Glutamatergic neuron (in vitro differentiated cells): Measurements from ENCODE around the gene PCP4. TPM values are rescaled to one million over a fixed set of nuclear protein-coding genes. Genes with fewer than 3 reads are reported as not detected.

ENCODE experiments used
- DNase-seq: peaks from one replicate; pipeline ENCODE4 v3.0.0; 2022
- H3K27ac Mint-ChIP-seq: one replicate; pipeline ENCODE4 v1.8.0; 2020; ENCODE audit warnings: mild to moderate bottlenecking, mixed read lengths, inconsistent platforms; ENCODE audit not compliant: unreplicated experiment
- H3K27me3 Mint-ChIP-seq: one replicate; pipeline ENCODE4 v1.8.0; 2020; ENCODE audit warnings: mild to moderate bottlenecking, moderate library complexity, mixed read lengths, inconsistent platforms; ENCODE audit not compliant: unreplicated experiment
- H3K36me3 Mint-ChIP-seq: one replicate; pipeline ENCODE4 v1.8.0; 2020; ENCODE audit warnings: mild to moderate bottlenecking, mixed read lengths, inconsistent platforms; ENCODE audit not compliant: unreplicated experiment
- H3K4me1 Mint-ChIP-seq: one replicate; pipeline ENCODE4 v1.8.0; 2020; ENCODE audit warnings: mild to moderate bottlenecking, low read depth, mixed read lengths, inconsistent platforms; ENCODE audit not compliant: unreplicated experiment
- H3K4me3 Mint-ChIP-seq: one replicate; pipeline ENCODE4 v1.8.0; 2020; ENCODE audit warnings: mild to moderate bottlenecking, mixed read lengths, inconsistent platforms; ENCODE audit not compliant: unreplicated experiment
- H3K9me3 Mint-ChIP-seq: one replicate; pipeline ENCODE4 v1.8.0; 2020; ENCODE audit warnings: mild to moderate bottlenecking, moderate library complexity, mixed read lengths, inconsistent platforms; ENCODE audit not compliant: unreplicated experiment
- total RNA-seq: library from RNA; stranded (reverse); fragmentation: NEBNext Ultra II Directional; extraction: Animal tissue kit (Norgen Biotek cat#: 25700); gene quantifications from one replicate; pipeline ENCODE4 v1.2.1, GENCODE V29; 2021; ENCODE audit not compliant: unreplicated experiment
- TF ChIP-seq, protein P1 (sequence below): fragments of 200-600 bp; sonication (generic); IDR thresholded peaks from one replicate; pipeline ENCODE4 v1.5.0; 2021; ENCODE audit not compliant: partially characterized antibody, unreplicated experiment

PCP4 gene
- total RNA-seq, 1 donor from 2014 or later: 1.9 TPM

DNA sequence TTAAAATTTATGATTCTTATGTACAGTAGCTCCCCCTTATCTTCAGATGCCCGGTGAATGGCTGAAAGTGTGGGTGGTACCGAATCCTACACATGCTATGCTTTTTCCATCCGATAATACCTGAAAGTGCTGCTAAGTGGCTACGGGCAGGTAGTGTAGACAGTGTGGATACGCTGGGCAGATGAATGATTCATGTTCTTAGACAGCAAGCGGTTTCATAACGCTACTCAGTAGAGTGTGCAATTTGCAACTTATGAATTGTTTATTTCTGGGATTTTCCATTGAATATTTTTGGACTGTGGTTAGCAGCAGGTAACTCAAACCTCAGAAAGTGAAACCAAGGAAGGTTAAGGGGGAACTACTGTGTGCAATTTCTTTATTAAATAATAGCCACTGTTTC lies 7.5 kb downstream of the PCP4 start:
- Mint-ChIP-seq H3K4me1 (peaks cover 7% of the 10 kb centered on the region), H3K27me3 (no peaks in the 10 kb centered on the region), H3K4me3 (no peak overlapping the region), H3K36me3 (no peaks in the 10 kb centered on the region), H3K9me3 (peaks cover 3% of the 10 kb centered on the region), H3K27ac (no peak overlapping the region)
- DNase-seq: no peak
- TF ChIP-seq, protein P1, sequence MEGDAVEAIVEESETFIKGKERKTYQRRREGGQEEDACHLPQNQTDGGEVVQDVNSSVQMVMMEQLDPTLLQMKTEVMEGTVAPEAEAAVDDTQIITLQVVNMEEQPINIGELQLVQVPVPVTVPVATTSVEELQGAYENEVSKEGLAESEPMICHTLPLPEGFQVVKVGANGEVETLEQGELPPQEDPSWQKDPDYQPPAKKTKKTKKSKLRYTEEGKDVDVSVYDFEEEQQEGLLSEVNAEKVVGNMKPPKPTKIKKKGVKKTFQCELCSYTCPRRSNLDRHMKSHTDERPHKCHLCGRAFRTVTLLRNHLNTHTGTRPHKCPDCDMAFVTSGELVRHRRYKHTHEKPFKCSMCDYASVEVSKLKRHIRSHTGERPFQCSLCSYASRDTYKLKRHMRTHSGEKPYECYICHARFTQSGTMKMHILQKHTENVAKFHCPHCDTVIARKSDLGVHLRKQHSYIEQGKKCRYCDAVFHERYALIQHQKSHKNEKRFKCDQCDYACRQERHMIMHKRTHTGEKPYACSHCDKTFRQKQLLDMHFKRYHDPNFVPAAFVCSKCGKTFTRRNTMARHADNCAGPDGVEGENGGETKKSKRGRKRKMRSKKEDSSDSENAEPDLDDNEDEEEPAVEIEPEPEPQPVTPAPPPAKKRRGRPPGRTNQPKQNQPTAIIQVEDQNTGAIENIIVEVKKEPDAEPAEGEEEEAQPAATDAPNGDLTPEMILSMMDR: no peak

DNA sequence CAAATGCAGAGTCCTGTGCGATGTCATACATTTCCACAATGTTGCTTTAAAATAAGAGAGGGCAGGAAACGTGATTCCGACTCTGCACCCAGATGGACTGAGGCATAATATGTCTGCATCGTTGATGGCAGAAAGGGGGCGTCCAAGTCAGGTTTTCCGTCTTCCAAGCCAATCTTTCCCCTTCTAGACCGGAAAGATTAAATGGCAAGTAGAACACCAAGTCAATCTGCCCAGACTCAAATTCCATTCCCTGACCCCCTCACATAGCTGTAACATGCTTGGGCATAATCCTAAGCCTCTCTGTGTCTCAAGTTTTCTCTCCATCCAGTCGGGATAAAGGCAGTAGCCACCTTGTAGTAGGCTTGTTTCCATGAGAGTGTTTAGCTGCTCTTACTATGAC lies 14.4 kb downstream of the PCP4 start:
- Mint-ChIP-seq H3K4me3 (no peak overlapping the region), H3K27ac (no peak overlapping the region), H3K36me3 (no peaks in the 10 kb centered on the region), H3K4me1 (peaks cover 14% of the 10 kb centered on the region), H3K9me3 (peaks cover 2% of the 10 kb centered on the region), H3K27me3 (peaks cover 3% of the 10 kb centered on the region)
- no peak for DNase-seq
- TF ChIP-seq, protein P1: peak; percentile 19

DNA sequence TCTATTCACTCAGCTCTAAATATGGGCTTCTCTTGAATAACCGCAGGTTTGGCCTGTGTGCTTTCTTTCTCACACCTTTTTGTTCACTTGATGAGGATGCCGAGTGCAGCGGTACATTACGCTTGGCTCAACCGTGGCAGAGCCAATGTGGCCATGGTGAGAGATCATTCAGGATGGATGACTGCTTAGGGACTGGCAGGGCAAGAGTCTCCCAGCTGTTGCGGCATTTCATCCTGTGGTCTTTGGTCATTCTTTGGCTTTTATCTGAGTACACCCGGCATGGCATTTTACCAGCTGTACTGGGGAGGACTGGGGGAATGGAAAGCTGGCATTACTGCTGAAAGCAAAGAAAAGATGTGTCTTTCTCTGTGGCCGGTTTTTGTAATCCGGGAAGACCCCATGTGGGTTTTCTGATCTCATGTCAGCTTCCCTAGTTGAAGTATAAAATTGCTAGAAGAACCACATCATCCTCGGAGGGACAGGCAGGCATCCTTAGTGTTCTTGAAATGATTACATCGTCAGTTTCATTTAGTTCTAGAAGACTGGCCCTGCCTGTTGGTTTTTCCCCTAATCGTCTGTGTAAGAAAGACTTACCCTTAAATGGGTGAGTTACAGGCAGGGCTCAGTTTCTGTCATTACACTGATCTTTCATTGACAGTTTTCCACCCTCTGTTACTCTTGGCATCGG lies 15.1 kb downstream of the PCP4 start:
- no peak overlapping the region for H3K27ac Mint-ChIP-seq
- TF ChIP-seq, protein P1: no peak
- peaks cover 2% of the 10 kb centered on the region for H3K9me3 Mint-ChIP-seq
- peaks cover 3% of the 10 kb centered on the region for H3K27me3 Mint-ChIP-seq
- H3K4me3 Mint-ChIP-seq: no peak overlapping the region
- DNase-seq: no peak
- H3K4me1 Mint-ChIP-seq: peaks cover 14% of the 10 kb centered on the region
- H3K36me3 Mint-ChIP-seq: no peaks in the 10 kb centered on the region

DNA sequence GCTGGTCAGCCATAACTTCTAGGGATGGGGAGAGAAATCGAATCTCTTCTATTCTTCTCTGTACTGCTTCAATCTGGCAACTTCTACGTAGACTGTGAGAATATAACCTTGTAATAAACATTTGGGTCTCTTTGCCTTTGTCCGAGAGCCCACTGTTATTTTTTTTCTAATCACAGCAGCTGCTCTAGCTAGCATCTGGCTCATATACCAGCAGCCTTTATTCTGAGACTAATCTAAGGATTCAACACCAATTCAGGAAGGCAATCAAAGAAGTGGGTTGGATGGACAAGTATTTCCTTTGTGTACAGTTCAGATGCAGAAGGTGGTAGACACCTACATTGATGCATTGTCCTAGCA lies 15.6 kb downstream of the PCP4 start:
- TF ChIP-seq, protein P1: no peak
- H3K9me3 Mint-ChIP-seq: peaks cover 2% of the 10 kb centered on the region
- no peak for DNase-seq
- H3K36me3 Mint-ChIP-seq: no peaks in the 10 kb centered on the region
- H3K27me3 Mint-ChIP-seq: peaks cover 3% of the 10 kb centered on the region
- no peak overlapping the region for H3K27ac Mint-ChIP-seq
- no peak overlapping the region for H3K4me3 Mint-ChIP-seq
- H3K4me1 Mint-ChIP-seq: peaks cover 14% of the 10 kb centered on the region

DNA sequence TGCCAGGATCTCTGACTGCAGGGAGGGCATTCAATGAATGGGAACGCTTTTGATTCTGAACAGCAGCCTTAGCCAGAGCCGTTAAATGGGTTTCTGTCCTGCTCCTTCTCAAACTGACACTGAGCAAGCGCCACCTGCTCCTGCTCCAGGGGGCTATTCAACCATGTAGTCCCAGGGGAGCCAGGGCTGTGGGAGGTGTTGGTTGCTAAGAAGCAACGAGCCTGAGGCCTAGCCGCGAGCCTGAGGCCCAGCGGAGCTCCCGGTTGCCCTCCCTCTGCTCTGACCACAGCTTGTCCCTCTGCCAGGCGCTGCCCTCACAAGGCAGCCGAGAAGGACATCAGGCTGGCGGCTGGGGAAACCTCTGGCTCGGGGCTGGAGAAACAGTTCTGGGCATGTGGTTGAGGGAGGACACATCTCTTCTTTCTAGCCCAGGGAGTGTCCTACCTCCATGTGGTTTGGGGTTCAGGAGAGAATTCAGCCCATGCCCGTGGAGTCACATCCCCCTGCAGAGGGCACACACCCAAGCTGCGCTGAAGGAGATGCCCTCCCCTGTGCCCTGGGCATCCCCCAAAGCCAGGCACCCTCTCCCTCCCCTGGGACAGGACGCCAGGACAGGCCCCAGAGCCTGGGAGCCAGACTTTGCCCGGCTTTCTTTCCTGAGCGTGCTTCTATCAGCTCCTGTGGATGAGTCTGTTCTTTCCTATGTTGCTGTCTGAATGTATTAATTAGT lies 18.0 kb downstream of the PCP4 start:
- H3K4me3 Mint-ChIP-seq: no peak overlapping the region
- DNase-seq: peak; percentile 85
- peaks cover 14% of the 10 kb centered on the region for H3K4me1 Mint-ChIP-seq
- H3K27me3 Mint-ChIP-seq: peaks cover 3% of the 10 kb centered on the region
- TF ChIP-seq, protein P1: no peak
- H3K27ac Mint-ChIP-seq: peak overlapping the region; percentile 28
- peaks cover 2% of the 10 kb centered on the region for H3K9me3 Mint-ChIP-seq
- H3K36me3 Mint-ChIP-seq: no peaks in the 10 kb centered on the region
